PC-3 (cell line): ENCODE results near the gene DHX16. TPM values are rescaled to one million over a fixed set of nuclear protein-coding genes. Genes with fewer than 3 reads are reported as not detected.
A peak's percentile ranks its signal among the peaks of the same experiment; 100 is the strongest.

ENCODE experiments used
- ATAC-seq: fragments of 200-7000 bp; cut with Tn5 transposase; 2 replicates; pipeline ENCODE4 v1.9.1; 2020; ENCODE audit warnings: mild to moderate bottlenecking, moderate library complexity
- BruUV-seq: library from RNA; stranded (reverse); fragments of 400-500 nt; replicated peaks from 2 replicates; lab custom pipeline; 2021; lab: Mats Ljungman, UMichigan
- CTCF ChIA-PET: fragments of 300-600 bp; sonication (Branson Sonifier 250); formaldehyde crosslinking; loops from one replicate; lab custom pipeline; 2022; ENCODE audit warnings: antibody characterized with exemption; lab: Charles Lee
- POLR2A ChIA-PET: fragments of 300-600 bp; sonication (Branson Sonifier 250); formaldehyde crosslinking; loops from one replicate; lab custom pipeline; 2022; ENCODE audit warnings: antibody characterized with exemption; ENCODE audit not compliant: unreplicated experiment; lab: Charles Lee
- DNase-seq: peaks from one replicate; pipeline ENCODE4 v3.0.0-alpha.2; 2015
- H2AFZ ChIP-seq: fragments of 300-600 bp; sonication (generic); 2 replicates; pipeline ENCODE4 v1.6.0; 2016; ENCODE audit warnings: antibody characterized with exemption, low read length
- H3F3A ChIP-seq: fragments of 300-600 bp; sonication (generic); one replicate; pipeline ENCODE4 v1.6.0; 2017; ENCODE audit warnings: antibody characterized with exemption, low read length, control low read depth, mild to moderate bottlenecking; ENCODE audit not compliant: unreplicated experiment
- H3K27ac ChIP-seq: fragments of 300-600 bp; sonication (generic); 2 replicates; pipeline ENCODE4 v1.5.1; 2016; ENCODE audit warnings: mild to moderate bottlenecking, low read length
- H3K27me3 ChIP-seq: fragments of 300-600 bp; sonication (generic); 2 replicates; pipeline ENCODE4 v1.6.1; 2016; ENCODE audit warnings: low read length, mixed read lengths
- H3K36me3 ChIP-seq: fragments of 300-600 bp; sonication (generic); 2 replicates; pipeline ENCODE4 v1.6.1; 2016; ENCODE audit warnings: low read depth, mixed run types, low read length, mixed read lengths
- H3K4me1 ChIP-seq: fragments of 300-600 bp; sonication (generic); 2 replicates; pipeline ENCODE4 v1.5.1; 2016; ENCODE audit warnings: low read length; ENCODE audit not compliant: insufficient read depth
- H3K4me2 ChIP-seq: fragments of 300-600 bp; sonication (generic); 2 replicates; pipeline ENCODE4 v1.6.0; 2016; ENCODE audit warnings: low read length
- H3K4me3 ChIP-seq: fragments of 300-600 bp; sonication (generic); 2 replicates; pipeline ENCODE4 v1.5.1; 2016; ENCODE audit warnings: mild to moderate bottlenecking, low read length, mixed read lengths
- H3K79me2 ChIP-seq: fragments of 300-600 bp; sonication (generic); 2 replicates; pipeline ENCODE4 v1.6.1; 2017; ENCODE audit warnings: low read length, mixed read lengths
- H3K9ac ChIP-seq: fragments of 300-600 bp; sonication (generic); 2 replicates; pipeline ENCODE4 v1.6.0; 2016; ENCODE audit warnings: mild to moderate bottlenecking, low read length
- H3K9me2 ChIP-seq: fragments of 300-600 bp; sonication (generic); replicated peaks from 2 replicates; pipeline ENCODE4 v1.6.1; 2016; ENCODE audit warnings: mixed run types, low read length, mixed read lengths
- H3K9me3 ChIP-seq: fragments of 300-600 bp; sonication (generic); 2 replicates; pipeline ENCODE4 v1.6.1; 2016; ENCODE audit warnings: low read length, mixed read lengths
- H4K20me1 ChIP-seq: fragments of 300-600 bp; sonication (generic); 2 replicates; pipeline ENCODE4 v1.6.1; 2016; ENCODE audit warnings: low read length, mixed read lengths
- CTCF ChIP-seq: fragments of 300-600 bp; sonication (generic); conservative IDR thresholded peaks from 2 replicates; pipeline ENCODE4 v1.5.1; 2017; ENCODE audit warnings: antibody characterized with exemption, low read depth, mild to moderate bottlenecking, low read length
- EZH2 ChIP-seq: fragments of 300-600 bp; sonication (generic); IDR thresholded peaks from one replicate; pipeline ENCODE4 v1.6.1; 2017; ENCODE audit warnings: antibody characterized with exemption, mild to moderate bottlenecking, low read length; ENCODE audit not compliant: unreplicated experiment
- EZH2phosphoT487 ChIP-seq: fragments of 300-600 bp; sonication (generic); IDR thresholded peaks from 2 replicates; pipeline ENCODE4 v1.6.1; 2018; ENCODE audit warnings: mild to moderate bottlenecking, antibody characterized with exemption, low read length, borderline replicate concordance
- intact Hi-C: fragments of 100-400 bp; cut with micrococcal nuclease; formaldehyde crosslinking; loops from 2 replicates; pipeline ENCODE4 v1.9.0; 2023
- total RNA-seq: library from RNA; depleted of rRNA; stranded (reverse); fragments of >200 nt; gene quantifications from 2 replicates; pipeline ENCODE4 v1.2.3, GENCODE V29; 2014

The DHX16 gene
- total RNA-seq, 1 experiment from 2014 or later, result 50.0 TPM

- H3K9ac ChIP-seq, result no peak overlapping the region
- no peaks in the 10 kb centered on the region for H3K36me3 ChIP-seq
- intact Hi-C loops, result loop anchor here (5.0 kb wide), 1 partner anchor 133 kb away; no protein-coding TSS in a partner anchor
- H3K79me2 ChIP-seq, result peaks cover 54% of the 10 kb centered on the region
- no peaks in the 10 kb centered on the region for H3K9me2 ChIP-seq
- TF ChIP-seq CTCF (no peak), EZH2phosphoT487 (no peak), EZH2 (no peak)
- ATAC-seq (no peak), DNase-seq (no peak)
- no peaks in the 10 kb centered on the region for H3K9me3 ChIP-seq
- H3K4me2 ChIP-seq, result peak overlapping the region; percentile 90
- H3K27me3 ChIP-seq, result no peaks in the 10 kb centered on the region
- H3F3A ChIP-seq, result no peaks in the 10 kb centered on the region
- POLR2A ChIA-PET, result interaction anchor here (0.6 kb wide), 1 partner anchor 398 kb away, joined by 6 read pairs; no protein-coding TSS in a partner anchor
- H3K27ac ChIP-seq, result no peak overlapping the region
- BruUV-seq, result no TSS peak
- no peak overlapping the region for H3K4me3 ChIP-seq
- peaks cover 50% of the 10 kb centered on the region for H3K4me1 ChIP-seq
- no peak overlapping the region for H2AFZ ChIP-seq
- CTCF ChIA-PET, result no interaction called here
- H4K20me1 ChIP-seq, result no peaks in the 10 kb centered on the region
Measured at GRCh38 chr6:30689022-30689865, 16.4 kb upstream of the DHX16 start.

GRCh38 chr6:30688569-30688968 lies 15.8 kb upstream of the DHX16 start:
- no peaks in the 10 kb centered on the region for H3K9me2 ChIP-seq
- ChIA-PET POLR2A (interaction anchor here (0.6 kb wide), 1 partner anchor 76 kb away, joined by 3 read pairs; no protein-coding TSS in a partner anchor), CTCF (no interaction called here)
- H3K4me1 ChIP-seq, result peaks cover 52% of the 10 kb centered on the region
- H3K79me2 ChIP-seq, result peaks cover 61% of the 10 kb centered on the region
- DNase-seq, result no peak
- ATAC-seq, result no peak
- no peaks in the 10 kb centered on the region for H3K9me3 ChIP-seq
- intact Hi-C loops, result loop anchor here (5.0 kb wide), 1 partner anchor 134 kb away; no protein-coding TSS in a partner anchor
- H3F3A ChIP-seq, result no peaks in the 10 kb centered on the region
- H3K9ac ChIP-seq, result peak overlapping the region; percentile 98
- peak overlapping the region; percentile 96 for H3K27ac ChIP-seq
- TF ChIP-seq EZH2phosphoT487 (no peak), EZH2 (no peak), CTCF (no peak)
- H2AFZ ChIP-seq, result no peak overlapping the region
- H3K27me3 ChIP-seq, result no peaks in the 10 kb centered on the region
- H3K4me2 ChIP-seq, result peak overlapping the region; percentile 87
- H3K4me3 ChIP-seq, result peak overlapping the region; percentile 97
- no peaks in the 10 kb centered on the region for H3K36me3 ChIP-seq
- no TSS peak for BruUV-seq
- no peaks in the 10 kb centered on the region for H4K20me1 ChIP-seq
